HG02571 (cell line): ENCODE measurements around the gene EFCAB6.

ENCODE experiments used
- ATAC-seq: cut with Tn5 transposase; IDR thresholded peaks from one replicate; pipeline ENCODE4 v1.9.1; 2021; ENCODE audit warnings: mild to moderate bottlenecking, moderate library complexity; ENCODE audit not compliant: unreplicated experiment

EFCAB6 gene

GRCh38 chr22:43592476-43592875, 219.6 kb downstream of the EFCAB6 start:
- no peak for ATAC-seq

DNA sequence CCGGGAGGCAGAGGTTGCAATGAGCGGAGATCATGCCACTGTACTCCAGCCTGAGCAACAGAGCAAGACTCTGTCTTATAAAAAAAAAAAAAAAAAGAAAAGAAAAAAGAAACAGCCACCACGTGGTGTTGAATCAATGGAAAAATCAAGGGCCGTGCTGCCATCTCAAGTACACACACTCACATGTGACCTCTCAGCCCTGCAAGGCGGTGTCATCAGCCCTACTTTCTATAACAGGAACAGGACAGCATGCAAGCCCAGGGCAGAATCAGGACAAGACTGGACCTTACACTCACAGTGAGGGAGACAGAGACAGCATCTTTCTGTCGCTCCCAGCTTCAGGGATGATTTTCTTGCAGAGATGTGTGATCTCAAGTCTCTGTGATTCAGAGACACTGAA, 220.7 kb downstream of the EFCAB6 start:
- no peak for ATAC-seq

DNA sequence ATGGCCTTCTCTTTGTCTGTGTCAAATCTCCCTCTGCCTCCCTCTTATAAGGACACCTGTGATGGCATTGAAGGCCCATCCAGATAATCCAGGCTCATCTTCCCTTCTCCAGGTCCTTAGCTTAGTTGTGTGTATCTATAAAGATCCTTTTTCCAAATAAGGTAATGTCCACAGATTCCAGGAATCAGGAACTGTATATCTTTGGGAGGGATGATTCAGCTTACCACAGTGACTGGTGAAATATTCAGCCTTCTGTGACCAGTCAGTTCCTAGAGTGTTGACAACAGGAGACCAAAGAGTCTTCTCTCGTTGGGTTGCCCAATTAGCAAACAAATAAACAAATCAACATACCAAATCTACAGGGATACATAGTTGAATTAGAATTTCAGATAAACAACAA, 224.5 kb downstream of the EFCAB6 start:
- no peak for ATAC-seq

DNA sequence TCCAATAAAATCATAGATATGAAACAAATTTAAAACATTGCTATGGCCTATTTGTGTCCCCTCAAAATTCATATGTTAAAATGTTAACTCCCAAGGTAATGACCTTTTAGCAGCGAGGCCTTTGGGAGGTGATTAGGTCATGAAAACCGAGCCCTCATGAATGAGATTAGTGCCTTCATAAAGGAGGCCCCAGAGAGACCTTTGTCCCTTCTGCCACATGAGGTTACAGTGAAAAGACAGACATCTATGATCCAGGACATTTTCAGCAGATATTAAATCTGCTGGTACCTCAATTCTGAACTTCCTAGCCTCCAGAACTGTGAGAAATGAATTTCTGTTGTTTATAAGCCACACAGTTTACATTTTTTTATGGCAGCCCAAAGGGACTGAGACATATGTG, 228.6 kb downstream of the EFCAB6 start:
- no peak for ATAC-seq

DNA sequence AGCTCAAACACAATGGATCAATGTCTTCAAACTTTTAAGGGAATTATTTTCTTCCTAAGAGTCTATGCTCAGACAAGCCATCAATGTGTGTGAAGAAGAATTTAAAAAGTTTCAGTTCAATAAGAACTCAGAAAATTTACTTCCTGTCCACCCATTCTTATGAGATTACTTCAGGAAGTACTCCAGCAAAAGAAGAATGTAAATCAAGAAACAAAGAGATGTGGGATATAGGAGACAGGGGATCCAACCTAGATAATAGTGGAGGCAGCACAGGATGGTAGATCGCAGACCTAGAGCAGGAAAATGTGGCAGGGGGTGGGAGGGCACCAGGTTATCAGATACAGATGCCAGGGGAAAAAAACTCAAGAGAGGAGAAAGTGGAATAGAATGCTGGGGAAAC, 229.7 kb downstream of the EFCAB6 start:
- ATAC-seq, result no peak

DNA sequence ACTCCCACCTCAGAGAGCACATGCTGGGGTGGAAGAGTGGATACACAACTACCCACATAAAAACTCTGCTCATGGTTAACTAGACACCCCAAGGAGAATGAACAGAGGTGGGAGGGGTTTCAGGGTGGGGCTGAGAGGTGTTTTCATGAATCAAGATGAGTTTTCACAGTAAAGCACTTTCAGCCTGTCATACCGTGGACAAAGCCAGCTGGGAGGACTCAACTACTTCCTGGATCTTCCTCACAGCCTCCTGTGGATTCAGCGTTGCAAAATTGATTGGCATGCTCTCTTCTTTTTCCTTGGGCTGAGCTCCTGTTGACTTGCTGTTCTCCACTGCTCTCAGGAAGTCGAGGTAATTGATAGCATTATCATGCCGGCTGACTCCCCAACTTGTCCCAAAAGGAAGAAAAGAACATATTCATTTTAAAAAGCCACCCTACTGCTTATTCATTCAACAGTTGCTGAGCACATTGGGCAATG, 231.8 kb downstream of the EFCAB6 start:
- no peak for ATAC-seq

- ATAC-seq, result no peak
Observed at GRCh38 chr22:43574738-43575137, 237.4 kb downstream of the EFCAB6 start.

- ATAC-seq, result no peak
Observed at GRCh38 chr22:43572710-43573109, 239.4 kb downstream of the EFCAB6 start.

DNA sequence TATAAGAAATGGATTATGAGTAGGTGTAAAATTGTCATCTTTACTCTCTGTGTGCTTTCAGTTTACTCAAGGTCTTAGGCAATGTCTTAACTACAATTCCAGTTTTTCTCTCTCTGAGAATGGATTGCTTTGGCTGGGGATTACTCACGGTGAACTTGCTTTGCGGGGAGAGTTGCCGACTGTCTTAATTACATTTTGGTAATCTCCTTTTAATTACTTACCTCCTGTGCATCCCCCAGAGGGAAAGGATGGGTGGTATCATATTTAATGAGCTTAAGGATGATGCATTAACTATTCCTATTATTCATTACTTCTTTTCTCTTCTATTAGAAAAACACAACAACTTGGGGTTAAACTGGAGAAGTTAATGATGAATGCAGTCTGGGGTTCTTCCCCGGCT, 240.9 kb downstream of the EFCAB6 start:
- ATAC-seq, result no peak

- ATAC-seq, result no peak
Observed at GRCh38 chr22:43570531-43571165, 241.5 kb downstream of the EFCAB6 start.

DNA sequence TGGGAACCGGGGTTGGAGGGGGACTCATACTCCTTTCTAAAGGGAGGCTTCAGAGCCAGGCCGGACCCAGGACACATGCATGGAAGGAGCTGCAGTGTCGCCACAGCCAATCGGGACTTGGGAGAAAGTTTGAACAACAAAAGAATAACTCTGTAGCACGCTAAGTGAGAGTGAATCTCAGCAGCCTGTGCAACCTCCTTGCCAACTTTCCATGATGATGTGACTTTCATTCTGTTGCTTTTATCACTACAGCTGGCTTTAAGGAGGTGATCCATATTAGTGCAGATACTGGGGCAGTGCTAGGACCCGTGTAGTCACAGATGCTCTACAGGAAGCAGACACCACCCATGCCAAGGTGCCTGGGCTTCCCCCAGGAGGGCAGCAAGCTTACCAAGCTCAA, 243.0 kb downstream of the EFCAB6 start:
- no peak for ATAC-seq

- ATAC-seq, result no peak
Observed at GRCh38 chr22:43567691-43568324, 244.3 kb downstream of the EFCAB6 start.

GRCh38 chr22:43566561-43567332, 245.4 kb downstream of the EFCAB6 start:
- ATAC-seq, result no peak

DNA sequence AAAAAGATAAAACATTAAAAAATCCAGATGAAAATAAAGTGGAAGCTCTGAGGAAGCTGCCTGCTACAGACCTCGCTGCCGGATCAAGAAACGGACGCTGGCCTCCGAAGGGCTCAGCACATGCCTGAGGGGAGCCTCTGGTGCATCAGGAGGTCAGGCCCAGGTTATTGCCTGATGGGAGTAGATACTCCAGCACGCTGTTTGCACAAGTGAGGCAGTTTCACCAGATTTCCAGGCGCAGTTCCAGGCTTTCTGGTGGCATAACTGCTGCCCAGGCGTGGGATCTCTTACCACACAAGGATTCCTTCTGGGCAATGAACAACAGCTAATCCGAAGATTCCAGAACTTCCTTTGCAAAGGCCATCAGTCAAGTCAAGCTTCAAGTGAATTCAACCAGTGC, 246.1 kb downstream of the EFCAB6 start:
- no peak for ATAC-seq

GRCh38 chr22:43564859-43565258, 247.2 kb downstream of the EFCAB6 start:
- ATAC-seq, result no peak

- no peak for ATAC-seq
Observed at GRCh38 chr22:43563571-43563970, 248.5 kb downstream of the EFCAB6 start.

- no peak for ATAC-seq
Observed at GRCh38 chr22:43562843-43563242, 249.3 kb downstream of the EFCAB6 start.

GRCh38 chr22:43561415-43562178, 250.5 kb downstream of the EFCAB6 start:
- ATAC-seq, result no peak

GRCh38 chr22:43560651-43561050, 251.5 kb downstream of the EFCAB6 start:
- ATAC-seq, result no peak

- ATAC-seq, result no peak
Observed at GRCh38 chr22:43555561-43556515, 256.3 kb downstream of the EFCAB6 start.
